Measurements from ENCODE around the gene GON4L. TPM values are rescaled to one million over a fixed set of nuclear protein-coding genes. Genes with fewer than 3 reads are reported as not detected.
"Not testable (repeated sequence)": the region's sequence is repeated elsewhere in the genome, so short reads cannot be mapped to it uniquely, and the experiment has no call there.

The GON4L gene
- polyA plus RNA-seq, 1 donor (not counting 4 experiments of a cell fraction or from before 2014, with no cell fraction given) = 16.7 TPM

DNA sequence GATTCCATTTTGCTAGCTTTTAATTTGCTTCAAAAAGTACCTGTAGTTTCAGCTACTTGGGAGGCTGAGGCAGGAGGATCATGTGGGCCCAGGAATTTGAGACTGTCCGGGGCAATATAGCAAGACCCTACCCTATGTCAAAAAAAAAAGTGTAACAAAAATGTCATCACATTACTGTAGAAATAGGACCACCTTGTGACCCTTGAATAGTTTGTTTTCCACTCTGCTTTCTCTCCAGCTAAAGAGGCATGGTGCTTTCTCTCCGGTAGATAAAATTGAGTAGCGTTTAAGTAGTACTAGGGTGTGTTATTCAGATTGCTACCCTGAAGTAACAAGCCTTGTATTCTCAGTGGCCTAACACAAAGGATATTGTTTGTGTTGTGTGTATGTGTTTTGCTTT is 144.4 kb downstream of the GON4L start:
- FAIRE-seq = not testable (repeated sequence)
- H3K79me2 ChIP-seq (ENCODE audit: control insufficient read depth, insufficient read depth, low read length) = peaks cover 46% of the 10 kb centered on the region

DNA sequence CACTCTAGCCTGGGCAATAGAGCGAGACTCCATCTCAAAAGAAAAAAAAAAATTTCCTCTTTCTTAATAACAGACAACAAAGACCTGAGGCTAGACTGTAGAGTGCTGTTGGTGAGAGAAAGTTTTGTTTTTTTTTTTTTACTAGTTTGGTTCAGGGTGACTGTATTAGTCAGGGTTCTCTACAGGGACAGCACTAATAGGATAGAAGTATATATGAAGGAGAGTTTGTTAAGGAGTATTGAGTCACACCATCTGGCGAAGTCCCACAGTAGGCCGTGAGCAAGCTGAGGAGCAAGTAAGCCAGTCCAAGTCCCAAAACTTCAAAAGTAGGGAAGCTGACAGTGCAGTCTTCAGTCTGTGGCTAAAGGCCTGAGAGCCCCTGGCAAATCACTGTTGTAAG is 145.6 kb downstream of the GON4L start:
- H3K79me2 ChIP-seq (ENCODE audit: control insufficient read depth, insufficient read depth, low read length) = peaks cover 49% of the 10 kb centered on the region

More for the DNA sequence above, 144.4 kb downstream of the GON4L start:
- H3K4me3 ChIP-seq (ENCODE audit: control insufficient read depth in 2 of 3, extremely low read depth in 1 of 3, insufficient read depth in 2 of 3, low read depth in 1 of 3, low read length in 3 of 3); dilution Hi-C loops (cut with MboI; ENCODE audit: extremely low pct_ligation_motif_present, low sequenced_read_pairs); H2AFZ ChIP-seq (ENCODE audit: control insufficient read depth, low read length); H3K27ac ChIP-seq (ENCODE audit: control insufficient read depth, insufficient read depth, low read length); H3K9ac ChIP-seq (ENCODE audit: control insufficient read depth, extremely low read depth, insufficient read depth, low read length); H3K9me3 ChIP-seq (ENCODE audit: control insufficient read depth, low read depth, low read length); H3K27me3 ChIP-seq (ENCODE audit: control insufficient read depth, extremely low read depth, insufficient read depth, low read length); H3K4me1 ChIP-seq (ENCODE audit: control insufficient read depth, extremely low read depth, insufficient read depth, low read length); H3K4me2 ChIP-seq (ENCODE audit: control insufficient read depth, extremely low read depth, insufficient read depth, low read depth, low read length); DNase-seq (ENCODE audit: low read depth, low spot score); H3K9me1 ChIP-seq (ENCODE audit: control insufficient read depth, extremely low read depth, insufficient read depth, low read length); H4K20me1 ChIP-seq (ENCODE audit: control insufficient read depth, extremely low read depth, insufficient read depth, low read length): not testable (repeated sequence)
- peaks cover 3 to 13% of the 10 kb centered on the region in 2 experiments for H3K36me3 ChIP-seq (ENCODE audit: control insufficient read depth in 2 of 2, extremely low read depth in 1 of 2, insufficient read depth in 2 of 2, low read length in 2 of 2)
- TF ChIP-seq, protein P1, sequence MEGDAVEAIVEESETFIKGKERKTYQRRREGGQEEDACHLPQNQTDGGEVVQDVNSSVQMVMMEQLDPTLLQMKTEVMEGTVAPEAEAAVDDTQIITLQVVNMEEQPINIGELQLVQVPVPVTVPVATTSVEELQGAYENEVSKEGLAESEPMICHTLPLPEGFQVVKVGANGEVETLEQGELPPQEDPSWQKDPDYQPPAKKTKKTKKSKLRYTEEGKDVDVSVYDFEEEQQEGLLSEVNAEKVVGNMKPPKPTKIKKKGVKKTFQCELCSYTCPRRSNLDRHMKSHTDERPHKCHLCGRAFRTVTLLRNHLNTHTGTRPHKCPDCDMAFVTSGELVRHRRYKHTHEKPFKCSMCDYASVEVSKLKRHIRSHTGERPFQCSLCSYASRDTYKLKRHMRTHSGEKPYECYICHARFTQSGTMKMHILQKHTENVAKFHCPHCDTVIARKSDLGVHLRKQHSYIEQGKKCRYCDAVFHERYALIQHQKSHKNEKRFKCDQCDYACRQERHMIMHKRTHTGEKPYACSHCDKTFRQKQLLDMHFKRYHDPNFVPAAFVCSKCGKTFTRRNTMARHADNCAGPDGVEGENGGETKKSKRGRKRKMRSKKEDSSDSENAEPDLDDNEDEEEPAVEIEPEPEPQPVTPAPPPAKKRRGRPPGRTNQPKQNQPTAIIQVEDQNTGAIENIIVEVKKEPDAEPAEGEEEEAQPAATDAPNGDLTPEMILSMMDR (optimal IDR thresholded peaks at IDR 0.05 in 1 of 3, IDR thresholded peaks at IDR 0.05 in 1 of 3, conservative IDR thresholded peaks at IDR 0.05 in 1 of 3; ENCODE audit: extremely low read depth in 1 of 3, insufficient read depth in 2 of 3, low read length in 3 of 3) = peak in 1 of 3 experiments; percentile 15

DNA sequence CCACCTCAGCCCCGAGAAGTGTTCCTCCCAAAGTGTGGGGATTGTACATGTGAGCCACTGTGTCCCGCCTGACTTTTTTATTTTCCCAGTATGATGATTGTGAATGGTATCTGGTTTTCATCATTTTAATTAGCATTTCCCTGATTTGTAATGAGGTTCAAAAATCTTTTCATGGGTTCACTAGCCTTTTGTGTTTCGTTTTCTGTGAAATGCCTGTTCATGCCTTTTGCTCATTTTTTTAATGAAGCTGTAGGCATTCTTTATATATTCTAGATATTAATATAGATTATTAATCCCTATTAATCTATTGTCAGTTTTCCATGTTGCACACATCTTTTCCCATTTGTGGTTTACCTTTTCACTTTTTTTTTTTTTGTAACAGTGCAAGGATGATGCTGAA is 147.6 kb downstream of the GON4L start:
- Histone ChIP-seq H3K36me3 (ENCODE audit: control insufficient read depth in 2 of 2, extremely low read depth in 1 of 2, insufficient read depth in 2 of 2, low read length in 2 of 2) (peaks cover 3 to 8% of the 10 kb centered on the region in 2 experiments), H4K20me1 (ENCODE audit: control insufficient read depth, extremely low read depth, insufficient read depth, low read length) (peaks cover 7% of the 10 kb centered on the region), H3K79me2 (ENCODE audit: control insufficient read depth, insufficient read depth, low read length) (peaks cover 59% of the 10 kb centered on the region), H3K4me2 (ENCODE audit: control insufficient read depth, extremely low read depth, insufficient read depth, low read depth, low read length) (no peak overlapping the region), H3K27ac (ENCODE audit: control insufficient read depth, insufficient read depth, low read length) (no peak overlapping the region), H3K9ac (ENCODE audit: control insufficient read depth, extremely low read depth, insufficient read depth, low read length) (no peak overlapping the region), H2AFZ (ENCODE audit: control insufficient read depth, low read length) (no peak overlapping the region), H3K27me3 (ENCODE audit: control insufficient read depth, extremely low read depth, insufficient read depth, low read length) (no peaks in the 10 kb centered on the region), H3K4me1 (ENCODE audit: control insufficient read depth, extremely low read depth, insufficient read depth, low read length) (peaks cover 12% of the 10 kb centered on the region), H3K9me3 (ENCODE audit: control insufficient read depth, low read depth, low read length) (no peaks in the 10 kb centered on the region), H3K4me3 (ENCODE audit: control insufficient read depth in 2 of 3, extremely low read depth in 1 of 3, insufficient read depth in 2 of 3, low read depth in 1 of 3, low read length in 3 of 3) (no peak overlapping the region), H3K9me1 (ENCODE audit: control insufficient read depth, extremely low read depth, insufficient read depth, low read length) (peaks cover 5% of the 10 kb centered on the region)
- FAIRE-seq (no peak), DNase-seq (ENCODE audit: low read depth, low spot score) (no peak)
- dilution Hi-C loops (cut with MboI; ENCODE audit: extremely low pct_ligation_motif_present, low sequenced_read_pairs) = no loop called here
- TF ChIP-seq, protein P1 (optimal IDR thresholded peaks at IDR 0.05 in 1 of 3, IDR thresholded peaks at IDR 0.05 in 1 of 3, conservative IDR thresholded peaks at IDR 0.05 in 1 of 3; ENCODE audit: extremely low read depth in 1 of 3, insufficient read depth in 2 of 3, low read length in 3 of 3) = no peak
- no peak for TF ChIP-seq EZH2 (IDR thresholded peaks at IDR 0.05; ENCODE audit: low read length)

More for the DNA sequence above, 145.6 kb downstream of the GON4L start:
- H3K4me2 ChIP-seq (ENCODE audit: control insufficient read depth, extremely low read depth, insufficient read depth, low read depth, low read length); H3K9ac ChIP-seq (ENCODE audit: control insufficient read depth, extremely low read depth, insufficient read depth, low read length); H3K27ac ChIP-seq (ENCODE audit: control insufficient read depth, insufficient read depth, low read length); DNase-seq (ENCODE audit: low read depth, low spot score); H3K27me3 ChIP-seq (ENCODE audit: control insufficient read depth, extremely low read depth, insufficient read depth, low read length); H3K4me1 ChIP-seq (ENCODE audit: control insufficient read depth, extremely low read depth, insufficient read depth, low read length); H2AFZ ChIP-seq (ENCODE audit: control insufficient read depth, low read length); H3K36me3 ChIP-seq (ENCODE audit: control insufficient read depth in 2 of 2, extremely low read depth in 1 of 2, insufficient read depth in 2 of 2, low read length in 2 of 2); dilution Hi-C loops (cut with MboI; ENCODE audit: extremely low pct_ligation_motif_present, low sequenced_read_pairs); H3K9me1 ChIP-seq (ENCODE audit: control insufficient read depth, extremely low read depth, insufficient read depth, low read length); FAIRE-seq; H4K20me1 ChIP-seq (ENCODE audit: control insufficient read depth, extremely low read depth, insufficient read depth, low read length); H3K9me3 ChIP-seq (ENCODE audit: control insufficient read depth, low read depth, low read length); H3K4me3 ChIP-seq (ENCODE audit: control insufficient read depth in 2 of 3, extremely low read depth in 1 of 3, insufficient read depth in 2 of 3, low read depth in 1 of 3, low read length in 3 of 3): not testable (repeated sequence)
